GM18526 (cell line): ENCODE results near the gene KCTD6.

Experiments
- POLR2A ChIP-seq: IDR thresholded peaks from 3 replicates; pipeline ENCODE4 v1.6.1; 2011; ENCODE audit not compliant: insufficient read length; ENCODE audit errors: extremely low read depth

The KCTD6 gene

GRCh38 chr3:58507356-58508078 is 15.6 kb downstream of the KCTD6 start:
- TF ChIP-seq POLR2A, result no peak

DNA sequence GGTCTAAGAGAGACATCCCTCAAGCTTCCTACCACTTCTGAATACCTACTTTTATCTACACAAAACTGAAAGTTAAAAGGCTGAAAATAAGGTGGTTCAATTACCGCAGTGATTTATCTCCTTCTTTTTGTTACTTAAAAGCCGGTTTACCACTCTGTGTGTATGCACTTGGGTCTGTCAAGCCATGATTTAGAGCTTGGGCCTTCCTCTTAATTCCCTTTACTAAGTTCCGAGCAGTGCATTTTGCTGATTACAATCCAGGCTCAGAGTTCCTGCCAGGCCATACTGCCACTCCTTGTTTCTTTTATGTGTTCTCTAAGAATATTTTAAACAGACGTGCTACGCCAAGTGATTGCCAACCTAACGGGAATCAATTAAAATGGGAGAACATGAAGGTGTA is 16.5 kb downstream of the KCTD6 start:
- no peak for TF ChIP-seq POLR2A

DNA sequence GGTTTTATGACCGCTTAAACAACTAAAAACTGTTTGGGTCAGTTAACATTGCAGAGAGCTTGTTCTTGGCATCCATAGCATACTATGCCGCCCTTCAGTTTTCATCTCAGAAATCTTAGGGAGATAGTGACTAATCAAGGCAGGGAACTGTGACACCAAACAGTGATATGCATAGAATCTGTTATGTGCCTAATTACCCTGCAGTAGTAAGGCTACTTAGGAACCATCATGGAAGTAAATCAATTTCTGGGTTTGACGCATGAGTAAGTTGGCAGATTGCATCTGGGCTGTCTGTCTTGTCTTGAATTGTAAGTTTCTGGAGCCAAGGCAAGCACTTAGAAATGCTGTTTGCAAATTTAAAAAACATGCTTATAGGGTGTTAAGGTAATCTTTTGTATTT is 22.5 kb downstream of the KCTD6 start:
- no peak for TF ChIP-seq POLR2A

DNA sequence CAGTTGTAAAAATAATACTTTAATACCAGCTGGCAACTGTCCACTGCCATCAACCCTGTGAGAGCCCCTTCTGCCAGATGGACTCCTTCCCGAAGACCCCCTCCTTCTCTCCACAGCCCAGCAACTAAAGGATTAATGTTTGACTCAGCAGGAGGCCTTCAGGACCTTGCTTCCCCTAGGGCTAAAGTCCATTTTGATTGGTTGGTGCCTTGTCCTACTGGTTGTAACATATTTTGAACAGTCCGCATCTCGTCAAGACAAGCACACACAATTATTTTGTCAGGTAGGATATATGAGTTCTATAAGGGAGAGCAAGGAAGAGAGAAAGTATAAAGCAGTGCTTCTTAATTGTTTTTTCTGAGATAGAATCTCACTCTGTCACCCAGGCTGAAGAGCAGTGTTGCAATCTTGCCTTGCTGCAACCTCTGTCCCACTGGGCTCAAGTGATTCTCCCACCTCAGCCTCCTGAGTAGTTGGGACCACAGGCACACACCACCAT is 26.4 kb downstream of the KCTD6 start:
- no peak for TF ChIP-seq POLR2A

DNA sequence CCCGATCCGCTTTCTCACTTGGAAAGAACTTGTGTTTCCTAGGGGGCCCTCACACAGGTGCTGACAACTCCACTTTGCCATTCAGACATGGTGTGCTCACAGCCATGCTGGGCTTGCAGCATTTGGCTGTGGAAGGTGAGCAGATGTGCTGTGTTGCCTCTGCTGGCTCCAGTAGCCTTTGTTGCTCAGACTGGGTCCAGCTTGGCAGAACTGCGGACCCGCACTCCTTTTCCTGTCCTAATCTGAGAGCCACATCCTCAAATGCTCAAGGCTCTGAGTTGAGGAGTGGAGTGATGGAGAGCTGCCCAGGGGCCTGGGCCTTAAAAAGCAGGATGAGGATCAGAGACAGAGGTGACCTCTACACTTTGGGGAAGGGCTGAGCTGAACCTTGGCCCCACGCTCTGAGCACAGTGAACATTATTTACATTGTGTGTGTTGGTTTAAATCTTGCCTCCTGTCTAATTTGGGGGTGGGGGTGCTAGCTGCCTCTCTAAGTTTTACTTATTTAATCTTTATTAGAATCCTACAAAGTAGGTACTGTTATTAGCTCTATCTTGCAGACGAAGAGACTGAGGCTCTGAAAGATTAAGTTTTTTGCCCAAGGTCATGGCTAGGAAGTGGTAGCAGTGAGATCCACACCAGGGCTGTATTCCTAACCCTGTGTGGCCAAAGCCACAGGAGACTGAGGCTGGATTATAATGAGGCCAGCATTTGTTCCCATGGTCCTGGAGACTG is 27.9 kb downstream of the KCTD6 start:
- no peak for TF ChIP-seq POLR2A

GRCh38 chr3:58520403-58521335 is 28.8 kb downstream of the KCTD6 start:
- TF ChIP-seq POLR2A, result no peak

- no peak for TF ChIP-seq POLR2A
Measured at GRCh38 chr3:58521336-58521670, 29.4 kb downstream of the KCTD6 start.

DNA sequence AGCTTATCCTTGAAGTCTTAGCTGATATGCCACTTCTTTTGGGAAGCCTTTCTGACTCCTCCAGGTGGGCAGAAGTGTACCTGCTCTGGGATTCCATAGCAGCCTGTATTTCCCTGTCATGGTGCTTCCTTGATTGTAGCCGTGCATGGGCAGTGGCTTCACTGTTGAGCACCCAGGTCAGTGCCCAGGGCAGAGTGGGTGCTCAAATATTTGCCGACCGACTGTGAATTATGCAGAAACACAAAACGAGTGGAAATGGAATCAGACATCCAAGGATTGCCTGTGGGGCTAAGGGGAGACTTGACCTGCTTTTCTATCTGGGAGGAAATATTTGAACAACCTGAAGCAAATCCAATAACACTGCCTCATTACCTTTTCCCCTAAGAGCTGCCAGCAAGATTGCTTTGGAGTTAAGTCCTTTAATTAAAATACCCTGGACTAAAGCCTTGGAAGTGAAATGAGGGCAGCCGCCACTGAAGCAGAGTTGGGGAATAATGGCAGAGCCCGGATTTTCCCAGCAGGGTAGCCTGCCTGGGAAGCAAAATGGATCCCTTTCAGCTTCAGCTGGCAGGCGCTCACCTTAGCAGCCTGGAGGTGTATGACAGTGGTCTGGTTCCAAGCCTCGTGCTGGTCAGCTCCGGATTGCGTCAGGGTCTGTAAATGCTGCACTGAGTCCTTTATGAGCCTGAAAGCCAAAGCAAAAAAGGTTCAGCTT is 30.2 kb downstream of the KCTD6 start:
- no peak for TF ChIP-seq POLR2A

DNA sequence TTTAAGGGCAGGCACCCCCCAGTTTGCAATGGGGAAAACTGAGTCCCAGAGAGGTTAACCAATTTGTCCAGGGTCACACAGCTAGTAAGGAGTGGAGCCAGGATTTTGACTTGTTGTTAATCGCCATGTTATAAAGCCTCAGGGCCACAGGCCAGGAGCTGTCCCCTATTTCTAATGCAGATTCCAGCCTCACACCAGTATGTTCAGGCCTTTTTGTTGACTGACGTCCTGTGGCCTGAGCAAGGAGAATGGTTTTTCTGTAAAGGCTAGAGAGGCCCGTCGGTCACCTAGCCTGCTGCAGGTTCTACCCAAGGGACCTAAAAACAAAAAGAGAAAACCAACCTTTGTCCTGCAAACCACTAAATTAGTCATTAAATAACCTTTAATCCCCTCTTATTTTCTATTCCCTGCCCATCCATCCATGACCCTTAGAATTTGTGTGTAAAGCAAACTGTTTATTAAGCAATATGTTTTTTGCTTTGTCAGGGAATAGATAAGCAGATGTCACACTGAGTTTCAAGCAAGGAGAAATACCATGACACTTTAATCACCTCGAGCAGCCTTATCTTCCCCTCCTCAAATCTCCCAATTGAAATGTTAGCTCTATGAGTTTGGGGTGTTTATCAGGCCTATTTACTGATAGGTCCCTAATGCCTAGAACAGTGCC is 31.0 kb downstream of the KCTD6 start:
- no peak for TF ChIP-seq POLR2A

- no peak for TF ChIP-seq POLR2A
Measured at GRCh38 chr3:58524326-58524888, 32.5 kb downstream of the KCTD6 start.

GRCh38 chr3:58526515-58526957 is 34.6 kb downstream of the KCTD6 start:
- TF ChIP-seq POLR2A, result no peak

- TF ChIP-seq POLR2A, result no peak
Measured at GRCh38 chr3:58528629-58529028, 36.7 kb downstream of the KCTD6 start.

DNA sequence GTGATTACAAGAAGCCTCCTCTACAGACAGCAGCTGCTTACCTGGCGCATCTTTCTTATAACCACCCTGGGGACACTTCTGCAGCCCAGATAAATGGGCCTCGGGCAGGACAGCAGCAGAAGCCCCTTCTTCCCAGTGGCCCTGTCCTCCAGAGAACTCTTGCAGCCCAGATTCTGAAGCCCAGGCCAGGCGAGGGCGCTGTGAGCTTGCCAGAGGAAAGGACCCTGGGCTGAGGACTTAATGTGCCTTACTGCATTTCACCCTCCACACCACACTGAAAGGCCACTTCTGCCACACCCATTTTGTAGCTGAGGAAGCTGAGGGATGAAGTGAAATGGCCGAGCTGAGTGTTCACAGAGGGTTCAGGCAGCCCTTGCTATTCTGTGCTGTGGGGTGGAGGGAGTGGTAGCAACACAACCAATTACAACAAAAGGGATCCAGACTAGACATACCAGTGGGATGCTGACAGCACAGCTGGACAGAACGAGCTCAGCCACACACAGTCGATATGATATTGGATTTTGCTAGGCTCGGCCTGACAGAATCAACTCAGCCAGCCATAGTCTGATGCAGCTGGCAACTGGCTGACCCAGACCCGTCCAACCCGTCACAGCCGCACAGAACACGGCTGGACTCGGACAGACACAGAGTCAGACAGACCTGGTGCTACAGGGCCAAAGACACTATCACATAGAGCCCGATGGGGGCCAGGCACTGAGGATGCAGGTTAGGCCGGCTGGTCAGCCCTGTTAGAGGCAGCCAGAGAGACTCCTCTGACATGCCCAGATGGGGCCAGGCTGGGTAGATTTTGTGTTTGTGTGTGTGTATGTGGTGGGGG is 37.8 kb downstream of the KCTD6 start:
- TF ChIP-seq POLR2A, result no peak
